Brain microvascular endothelial cell (primary cell): ENCODE measurements around the gene UBE2K.

ENCODE experiments used
- DNase-seq: peaks from one replicate; pipeline ENCODE4 v3.0.0-alpha.2; 2020
- H3K27ac ChIP-seq: fragments of 250-450 bp; sonication (Bioruptor Pico); 2 replicates; pipeline ENCODE4 v1.5.1; 2020; ENCODE audit warnings: mild to moderate bottlenecking, moderate library complexity
- H3K27me3 ChIP-seq: fragments of 250-450 bp; sonication (Bioruptor Pico); replicated peaks from 2 replicates; pipeline ENCODE4 v1.5.1; 2020; ENCODE audit warnings: mild to moderate bottlenecking
- H3K36me3 ChIP-seq: fragments of 250-450 bp; sonication (Bioruptor Pico); replicated peaks from 2 replicates; pipeline ENCODE4 v1.5.1; 2020; ENCODE audit warnings: mild to moderate bottlenecking
- H3K4me3 ChIP-seq: 2 replicates; pipeline ENCODE4 v1.5.1; 2011; ENCODE audit warnings: low read depth, mild to moderate bottlenecking, control low read depth, low read length, moderate library complexity
- CTCF ChIP-seq: IDR thresholded peaks from 2 replicates; pipeline ENCODE4 v1.5.1; 2011; ENCODE audit warnings: low read depth, mild to moderate bottlenecking, moderate library complexity, low read length, control low read depth, inconsistent platforms; ENCODE audit errors: missing control alignments
- in situ Hi-C: cut with HindIII; loops from 2 replicates; pipeline ENCODE4 v1.10.0; 2017; ENCODE audit warnings: low sequenced_read_pairs, low pct_ligation_motif_present

UBE2K gene

GRCh38 chr4:39821951-39822350, 124.0 kb downstream of the UBE2K start:
- Histone ChIP-seq H3K27me3 (no peaks in the 10 kb centered on the region), H3K36me3 (peaks cover 3% of the 10 kb centered on the region), H3K27ac (no peak overlapping the region), H3K4me3 (no peak overlapping the region)
- TF ChIP-seq CTCF, result no peak
- in situ Hi-C loops, result no loop called here
- DNase-seq, result no peak

- peaks cover 3% of the 10 kb centered on the region for H3K36me3 ChIP-seq
- no peaks in the 10 kb centered on the region for H3K27me3 ChIP-seq
- in situ Hi-C loops, result no loop called here
- H3K27ac ChIP-seq, result no peak overlapping the region
- no peak for DNase-seq
- TF ChIP-seq CTCF, result no peak
- no peak overlapping the region for H3K4me3 ChIP-seq
Measured at GRCh38 chr4:39822662-39823061, 124.7 kb downstream of the UBE2K start.

GRCh38 chr4:39823191-39823590, 125.3 kb downstream of the UBE2K start:
- TF ChIP-seq CTCF, result no peak
- Histone ChIP-seq H3K27me3 (no peaks in the 10 kb centered on the region), H3K4me3 (no peak overlapping the region), H3K36me3 (peaks cover 3% of the 10 kb centered on the region), H3K27ac (no peak overlapping the region)
- in situ Hi-C loops, result no loop called here
- DNase-seq, result no peak

GRCh38 chr4:39825090-39825489, 127.2 kb downstream of the UBE2K start:
- Histone ChIP-seq H3K27ac (no peak overlapping the region), H3K4me3 (no peak overlapping the region), H3K27me3 (no peaks in the 10 kb centered on the region), H3K36me3 (peaks cover 9% of the 10 kb centered on the region)
- DNase-seq, result no peak
- no peak for TF ChIP-seq CTCF
- in situ Hi-C loops, result no loop called here

- no peak overlapping the region for H3K4me3 ChIP-seq
Measured at GRCh38 chr4:39825741-39826231, 127.8 kb downstream of the UBE2K start.

More at GRCh38 chr4:39825741-39826231, 127.8 kb downstream of the UBE2K start:
- peak; percentile 43 for DNase-seq
- Histone ChIP-seq H3K36me3 (peaks cover 9% of the 10 kb centered on the region), H3K27me3 (no peaks in the 10 kb centered on the region), H3K27ac (no peak overlapping the region)
- in situ Hi-C loops, result no loop called here
- TF ChIP-seq CTCF, result no peak
